Left ventricle myocardium inferior (tissue), 1 donor: ENCODE results near the gene ADAM10. TPM values are rescaled to one million over a fixed set of nuclear protein-coding genes. Genes with fewer than 3 reads are reported as not detected.

Source experiments
- DNase-seq: peaks from one replicate; pipeline ENCODE4 v3.0.0-alpha.2; 2020
- H3K27ac ChIP-seq: fragments of 200-600 bp; replicated peaks from 2 replicates; pipeline ENCODE4 v1.8.0; 2021
- H3K27me3 ChIP-seq: fragments of 200-600 bp; 2 replicates; pipeline ENCODE4 v1.8.0; 2021; ENCODE audit warnings: low read depth
- H3K36me3 ChIP-seq: fragments of 200-600 bp; 2 replicates; pipeline ENCODE4 v1.8.0; 2021
- H3K4me1 ChIP-seq: fragments of 200-600 bp; 2 replicates; pipeline ENCODE4 v1.8.0; 2021
- H3K4me3 ChIP-seq: fragments of 200-600 bp; 2 replicates; pipeline ENCODE4 v1.8.0; 2021; ENCODE audit warnings: mild to moderate bottlenecking, moderate library complexity
- H3K9me3 ChIP-seq: fragments of 200-600 bp; replicated peaks from 2 replicates; pipeline ENCODE4 v1.8.0; 2021
- CTCF ChIP-seq: fragments of 200-600 bp; IDR thresholded peaks from 2 replicates; pipeline ENCODE4 v1.8.0; 2021; ENCODE audit warnings: antibody characterized with exemption, mild to moderate bottlenecking, borderline replicate concordance
- intact Hi-C: fragments of 100-400 bp; cut with micrococcal nuclease; formaldehyde crosslinking; loops from one replicate; pipeline ENCODE4 v1.11.0; 2022
- total RNA-seq: library from RNA; stranded (reverse); fragmentation: NEBNext Ultra II Directional; extraction: Animal tissue kit (Norgen Biotek cat#: 25700); gene quantifications from one replicate; pipeline ENCODE4 v1.2.1, GENCODE V29; 2021
- donor health status: DM: no; HTN: yes; CAD: no; lungs with severe emphysema.

Gene ADAM10
- total RNA-seq, 1 donor from 2014 or later = 74.0 TPM

DNA sequence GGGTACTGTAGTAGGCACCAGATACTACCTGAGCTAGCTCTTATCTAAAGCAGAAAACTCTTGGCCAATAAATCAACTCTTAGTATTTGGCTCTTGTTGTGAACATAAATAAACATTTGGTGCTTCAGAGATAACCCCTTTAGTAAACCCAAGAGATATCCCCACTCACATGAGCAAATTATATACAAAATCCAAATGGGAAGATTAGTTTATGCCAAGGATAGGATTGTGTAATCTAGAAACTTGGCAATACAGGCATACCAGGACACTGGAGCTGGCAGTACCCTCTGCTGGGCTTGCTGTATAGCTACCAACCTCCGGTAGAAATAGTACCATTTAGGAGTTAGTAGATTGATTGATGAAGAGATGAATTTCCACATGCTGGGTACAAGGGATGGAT lies 190.7 kb downstream of the ADAM10 start:
- TF ChIP-seq CTCF = no peak
- H3K27me3 ChIP-seq = no peaks in the 10 kb centered on the region
- no peak overlapping the region for H3K27ac ChIP-seq
- DNase-seq = no peak
- intact Hi-C loops = no loop called here
- no peaks in the 10 kb centered on the region for H3K9me3 ChIP-seq
- no peaks in the 10 kb centered on the region for H3K36me3 ChIP-seq
- no peak overlapping the region for H3K4me3 ChIP-seq
- H3K4me1 ChIP-seq = no peaks in the 10 kb centered on the region

DNA sequence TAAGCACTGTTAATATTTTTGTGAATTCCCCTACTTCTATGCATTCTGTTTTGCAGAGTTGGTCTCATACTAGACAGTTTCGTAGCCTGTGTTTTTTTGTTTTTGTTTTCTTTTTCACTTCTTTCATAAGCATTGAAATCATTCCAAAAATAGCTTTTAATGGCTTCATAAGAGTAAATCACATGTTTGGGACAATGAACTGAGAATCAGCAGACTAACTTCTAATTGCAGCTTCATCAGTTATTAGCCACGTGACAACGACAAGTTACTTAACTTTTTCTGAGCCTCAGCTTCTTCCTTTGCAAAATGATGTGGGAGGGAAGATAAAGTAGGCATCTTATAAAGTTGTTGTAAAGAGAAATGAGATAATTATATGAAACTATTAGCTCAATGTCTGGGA lies 193.0 kb downstream of the ADAM10 start:
- Histone ChIP-seq H3K4me3 (no peak overlapping the region), H3K36me3 (no peaks in the 10 kb centered on the region), H3K27me3 (no peaks in the 10 kb centered on the region), H3K4me1 (peaks cover 9% of the 10 kb centered on the region), H3K9me3 (no peaks in the 10 kb centered on the region), H3K27ac (no peak overlapping the region)
- DNase-seq = no peak
- intact Hi-C loops = no loop called here
- no peak for TF ChIP-seq CTCF

GRCh38 chr15:58556028-58556361 lies 193.5 kb downstream of the ADAM10 start:
- Histone ChIP-seq H3K4me3 (no peak overlapping the region), H3K27me3 (no peaks in the 10 kb centered on the region), H3K36me3 (no peaks in the 10 kb centered on the region), H3K4me1 (peaks cover 9% of the 10 kb centered on the region), H3K27ac (no peak overlapping the region), H3K9me3 (no peaks in the 10 kb centered on the region)
- TF ChIP-seq CTCF = no peak
- no peak for DNase-seq
- intact Hi-C loops = no loop called here

DNA sequence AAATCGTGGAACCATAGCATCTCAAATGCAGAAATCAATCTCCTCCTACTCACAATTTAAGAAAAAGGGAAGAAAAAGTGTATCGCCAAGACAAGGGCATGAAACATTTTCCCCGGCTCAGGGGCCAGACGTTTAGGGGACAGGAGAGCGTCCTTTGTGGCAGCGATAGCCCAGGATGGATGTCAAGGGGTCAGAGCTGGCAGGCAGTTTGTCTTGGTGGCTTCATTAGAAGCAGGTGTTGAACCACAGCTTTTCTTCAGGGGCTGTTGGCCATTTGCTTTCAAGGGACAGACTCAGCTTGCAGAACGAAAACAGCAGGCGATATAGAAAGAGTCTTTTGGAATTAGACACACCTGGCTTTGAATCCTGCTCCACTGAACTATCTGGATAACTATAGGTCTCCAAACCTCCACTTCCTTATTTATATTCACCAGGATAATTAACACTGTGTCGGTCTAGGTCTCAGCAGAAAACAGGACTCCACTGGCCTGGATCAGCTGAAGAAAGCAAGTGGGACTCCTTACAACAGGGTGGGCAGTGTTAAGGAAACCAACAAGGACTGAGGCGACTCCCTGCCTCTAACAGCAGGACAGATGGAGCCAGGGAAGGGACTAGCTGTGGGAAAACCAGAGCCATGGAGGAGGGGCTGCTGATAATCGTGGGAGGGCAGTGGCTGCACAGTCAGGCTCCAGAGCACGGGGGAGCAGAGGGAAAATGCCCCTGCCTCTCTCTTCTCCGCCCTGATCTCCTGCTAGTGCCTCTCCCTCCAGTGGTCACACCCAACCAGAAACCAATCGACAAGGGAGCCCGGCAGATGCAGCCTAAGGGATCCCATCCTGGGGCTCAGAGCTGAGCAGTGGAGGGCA lies 194.1 kb downstream of the ADAM10 start:
- no peak for TF ChIP-seq CTCF
- peaks cover 10% of the 10 kb centered on the region for H3K4me1 ChIP-seq
- no peak overlapping the region for H3K27ac ChIP-seq

DNA sequence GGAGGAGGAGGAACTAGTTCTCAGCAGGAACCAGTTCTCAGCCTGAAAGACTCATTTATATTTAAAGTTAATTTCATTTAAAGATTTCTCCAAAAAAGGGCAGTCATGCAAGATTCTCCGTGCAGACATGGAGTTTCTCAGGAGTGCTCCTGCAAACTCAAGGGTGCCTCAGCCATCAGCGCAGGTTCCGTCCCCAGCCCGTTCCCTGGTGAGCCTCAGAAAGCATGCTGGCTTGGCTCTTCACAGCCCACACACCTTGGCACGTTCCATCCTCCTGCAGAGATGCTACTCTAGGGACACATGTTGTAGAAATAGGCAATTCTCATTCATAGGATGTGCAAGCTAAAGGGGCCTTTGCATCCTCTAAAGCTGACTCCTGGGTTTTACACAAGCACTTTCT lies 194.7 kb downstream of the ADAM10 start:
- intact Hi-C loops = no loop called here
- no peak for DNase-seq

More for the DNA sequence above, 194.1 kb downstream of the ADAM10 start:
- intact Hi-C loops = no loop called here
- DNase-seq = no peak
- Histone ChIP-seq H3K36me3 (no peaks in the 10 kb centered on the region), H3K27me3 (no peaks in the 10 kb centered on the region), H3K4me3 (no peak overlapping the region), H3K9me3 (no peaks in the 10 kb centered on the region)

More for the DNA sequence above, 194.7 kb downstream of the ADAM10 start:
- H3K27me3 ChIP-seq = no peaks in the 10 kb centered on the region
- no peak overlapping the region for H3K4me3 ChIP-seq
- TF ChIP-seq CTCF = no peak
- H3K27ac ChIP-seq = no peak overlapping the region
- H3K36me3 ChIP-seq = no peaks in the 10 kb centered on the region
- peaks cover 16% of the 10 kb centered on the region for H3K4me1 ChIP-seq
- H3K9me3 ChIP-seq = no peaks in the 10 kb centered on the region
